Nephron progenitor cell (in vitro differentiated cells): ENCODE measurements around the gene AHCY.

Experiments used
- DNase-seq: peaks from one replicate; pipeline ENCODE4 v3.0.0; 2021
- H3K27ac Mint-ChIP-seq: 2 replicates; pipeline ENCODE4 v1.8.0; 2021; ENCODE audit warnings: mild to moderate bottlenecking, moderate library complexity, mixed read lengths
- H3K27me3 Mint-ChIP-seq: 2 replicates; pipeline ENCODE4 v1.8.0; 2021; ENCODE audit warnings: mild to moderate bottlenecking, low read depth, mixed read lengths; ENCODE audit not compliant: poor library complexity
- H3K36me3 Mint-ChIP-seq: 2 replicates; pipeline ENCODE4 v1.8.0; 2021; ENCODE audit warnings: low read depth, mixed read lengths
- H3K4me1 Mint-ChIP-seq: 2 replicates; pipeline ENCODE4 v1.8.0; 2021; ENCODE audit warnings: mixed read lengths
- H3K4me3 Mint-ChIP-seq: 2 replicates; pipeline ENCODE4 v1.8.0; 2021; ENCODE audit warnings: mild to moderate bottlenecking, moderate library complexity, mixed read lengths
- H3K9me3 Mint-ChIP-seq: 2 replicates; pipeline ENCODE4 v1.8.0; 2021; ENCODE audit warnings: mild to moderate bottlenecking, moderate library complexity, mixed read lengths
- TF ChIP-seq, protein P1 (sequence below): fragments of 200-600 bp; sonication (generic); IDR thresholded peaks from 2 replicates; pipeline ENCODE4 v1.5.0; 2021; ENCODE audit warnings: antibody characterized with exemption

Gene AHCY

GRCh38 chr20:34285450-34285849 lies 17.7 kb downstream of the AHCY start:
- no peaks in the 10 kb centered on the region for H3K9me3 Mint-ChIP-seq
- no peak for DNase-seq
- H3K36me3 Mint-ChIP-seq: peaks cover 74% of the 10 kb centered on the region
- peaks cover under 1% of the 10 kb centered on the region for H3K4me1 Mint-ChIP-seq
- TF ChIP-seq, protein P1, sequence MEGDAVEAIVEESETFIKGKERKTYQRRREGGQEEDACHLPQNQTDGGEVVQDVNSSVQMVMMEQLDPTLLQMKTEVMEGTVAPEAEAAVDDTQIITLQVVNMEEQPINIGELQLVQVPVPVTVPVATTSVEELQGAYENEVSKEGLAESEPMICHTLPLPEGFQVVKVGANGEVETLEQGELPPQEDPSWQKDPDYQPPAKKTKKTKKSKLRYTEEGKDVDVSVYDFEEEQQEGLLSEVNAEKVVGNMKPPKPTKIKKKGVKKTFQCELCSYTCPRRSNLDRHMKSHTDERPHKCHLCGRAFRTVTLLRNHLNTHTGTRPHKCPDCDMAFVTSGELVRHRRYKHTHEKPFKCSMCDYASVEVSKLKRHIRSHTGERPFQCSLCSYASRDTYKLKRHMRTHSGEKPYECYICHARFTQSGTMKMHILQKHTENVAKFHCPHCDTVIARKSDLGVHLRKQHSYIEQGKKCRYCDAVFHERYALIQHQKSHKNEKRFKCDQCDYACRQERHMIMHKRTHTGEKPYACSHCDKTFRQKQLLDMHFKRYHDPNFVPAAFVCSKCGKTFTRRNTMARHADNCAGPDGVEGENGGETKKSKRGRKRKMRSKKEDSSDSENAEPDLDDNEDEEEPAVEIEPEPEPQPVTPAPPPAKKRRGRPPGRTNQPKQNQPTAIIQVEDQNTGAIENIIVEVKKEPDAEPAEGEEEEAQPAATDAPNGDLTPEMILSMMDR: no peak
- H3K27ac Mint-ChIP-seq: no peak overlapping the region
- no peaks in the 10 kb centered on the region for H3K27me3 Mint-ChIP-seq
- H3K4me3 Mint-ChIP-seq: no peak overlapping the region

DNA sequence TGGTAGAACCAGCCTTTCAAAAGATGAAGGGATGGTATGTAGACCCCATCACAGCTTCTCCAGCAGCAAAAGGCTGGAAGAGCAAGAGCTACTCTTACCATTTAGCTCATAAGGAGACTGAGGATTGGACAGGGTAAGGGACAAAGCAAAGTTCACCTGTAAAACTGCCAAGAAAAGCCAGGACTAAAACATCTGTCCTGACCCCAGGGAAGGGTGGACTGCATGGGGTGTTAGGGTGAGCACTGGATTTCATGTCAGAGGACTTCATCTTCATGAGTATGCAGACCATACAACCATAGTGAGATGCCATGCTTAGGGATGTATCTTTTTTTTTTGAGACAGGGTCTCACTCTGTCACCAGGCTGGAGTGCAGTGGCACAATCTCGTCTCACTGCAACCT lies 19.3 kb downstream of the AHCY start:
- TF ChIP-seq, protein P1: no peak
- Mint-ChIP-seq H3K36me3 (peaks cover 77% of the 10 kb centered on the region), H3K4me3 (no peak overlapping the region), H3K27ac (no peak overlapping the region), H3K4me1 (peaks cover 5% of the 10 kb centered on the region), H3K9me3 (no peaks in the 10 kb centered on the region), H3K27me3 (no peaks in the 10 kb centered on the region)
- DNase-seq: no peak

DNA sequence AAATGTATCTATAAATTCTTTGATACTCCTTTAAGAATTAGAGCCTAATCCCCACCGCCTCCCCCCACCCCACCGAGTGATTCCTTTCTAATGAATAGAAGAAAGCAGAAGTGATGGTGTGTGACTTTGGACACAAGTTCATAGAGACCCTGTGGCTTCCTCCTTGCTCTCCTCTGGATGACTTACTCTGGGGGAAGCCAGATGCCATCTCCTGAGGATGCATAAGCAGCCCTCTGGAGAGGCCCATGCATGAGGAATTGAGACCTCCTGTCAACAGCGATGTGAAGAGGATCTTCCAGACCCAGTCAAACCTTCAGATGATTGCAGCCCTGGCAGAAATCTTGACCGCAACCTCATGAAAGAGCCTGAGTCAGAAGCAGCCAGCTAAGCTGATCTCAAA lies 21.1 kb downstream of the AHCY start:
- no peak for DNase-seq
- Mint-ChIP-seq H3K27ac (peak overlapping the region; percentile 68), H3K36me3 (peaks cover 77% of the 10 kb centered on the region), H3K27me3 (no peaks in the 10 kb centered on the region), H3K4me1 (peaks cover 5% of the 10 kb centered on the region), H3K9me3 (no peaks in the 10 kb centered on the region), H3K4me3 (no peak overlapping the region)
- TF ChIP-seq, protein P1: no peak

- Mint-ChIP-seq H3K4me1 (peaks cover 5% of the 10 kb centered on the region), H3K4me3 (no peak overlapping the region), H3K27me3 (no peaks in the 10 kb centered on the region), H3K27ac (peak overlapping the region; percentile 62), H3K36me3 (peaks cover 75% of the 10 kb centered on the region), H3K9me3 (no peaks in the 10 kb centered on the region)
- DNase-seq: no peak
- TF ChIP-seq, protein P1: no peak
These were observed 22.0 kb downstream of the AHCY start for GRCh38 chr20:34281177-34281576.

- TF ChIP-seq, protein P1: no peak
- Mint-ChIP-seq H3K9me3 (no peaks in the 10 kb centered on the region), H3K27ac (no peak overlapping the region), H3K27me3 (peaks cover 4% of the 10 kb centered on the region), H3K36me3 (peaks cover 61% of the 10 kb centered on the region), H3K4me1 (peaks cover 15% of the 10 kb centered on the region), H3K4me3 (no peak overlapping the region)
- no peak for DNase-seq
These were observed 28.5 kb downstream of the AHCY start for GRCh38 chr20:34274694-34275093.

DNA sequence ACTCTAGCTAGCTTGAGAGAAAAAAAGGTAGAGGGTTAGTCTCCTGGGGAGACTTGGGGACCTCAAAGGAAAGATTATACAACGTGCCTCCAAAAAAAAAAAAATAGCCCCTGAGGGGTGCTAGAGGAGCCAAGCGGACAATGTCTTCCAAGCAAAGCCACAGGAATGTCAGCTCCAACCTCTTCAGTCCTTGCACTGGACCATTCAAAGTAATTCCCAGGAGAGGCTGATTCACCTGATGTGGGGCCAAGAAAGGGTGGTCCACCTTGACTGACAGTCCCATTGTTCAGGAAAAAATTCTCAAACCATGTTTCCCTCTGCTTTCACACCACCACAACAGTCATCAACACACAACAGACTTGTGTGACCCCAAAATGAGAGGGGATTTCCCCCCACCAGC lies 31.2 kb downstream of the AHCY start:
- H3K27me3 Mint-ChIP-seq: peaks cover 8% of the 10 kb centered on the region
- peak overlapping the region; percentile 63 for H3K27ac Mint-ChIP-seq
- H3K36me3 Mint-ChIP-seq: peaks cover 51% of the 10 kb centered on the region
- peaks cover 15% of the 10 kb centered on the region for H3K4me1 Mint-ChIP-seq
- no peak overlapping the region for H3K4me3 Mint-ChIP-seq
- no peak for DNase-seq
- H3K9me3 Mint-ChIP-seq: no peaks in the 10 kb centered on the region
- TF ChIP-seq, protein P1: no peak
